Ishikawa (cell line): Measurements from ENCODE around the gene PSD4.

Source experiments
- CEBPB ChIP-seq: IDR thresholded peaks from 2 replicates; pipeline ENCODE4 v1.6.1; 2012
- CREB1 ChIP-seq: IDR thresholded peaks from 2 replicates; pipeline ENCODE4 v1.6.1; 2012; ENCODE audit warnings: low read depth
- EGR1 ChIP-seq: IDR thresholded peaks from 2 replicates; pipeline ENCODE4 v1.6.1; 2012
- EP300 ChIP-seq: IDR thresholded peaks from 2 replicates; pipeline ENCODE4 v1.6.1; 2012; ENCODE audit warnings: borderline replicate concordance
- FOXM1 ChIP-seq: IDR thresholded peaks from 2 replicates; pipeline ENCODE4 v1.6.1; 2012; ENCODE audit warnings: low read depth, borderline replicate concordance
- NFIC ChIP-seq: IDR thresholded peaks from 2 replicates; pipeline ENCODE4 v1.6.1; 2012
- RAD21 ChIP-seq: IDR thresholded peaks from 2 replicates; pipeline ENCODE4 v1.6.1; 2012; ENCODE audit warnings: low read depth
- TAF1 ChIP-seq: IDR thresholded peaks from 2 replicates; pipeline ENCODE4 v1.6.1; 2012; ENCODE audit warnings: low read depth, mild to moderate bottlenecking
- TCF12 ChIP-seq: IDR thresholded peaks from 2 replicates; pipeline ENCODE4 v1.6.1; 2012; ENCODE audit warnings: low read depth
- TEAD4 ChIP-seq: IDR thresholded peaks from 2 replicates; pipeline ENCODE4 v1.6.1; 2012
- YY1 ChIP-seq: IDR thresholded peaks from 2 replicates; pipeline ENCODE4 v1.6.1; 2012; ENCODE audit warnings: low read depth
- ZBTB7A ChIP-seq: IDR thresholded peaks from 2 replicates; pipeline ENCODE4 v1.6.1; 2012; ENCODE audit warnings: low read depth
- TF ChIP-seq, protein P1 (sequence below): IDR thresholded peaks from 2 replicates; pipeline ENCODE4 v1.6.1; 2012; ENCODE audit warnings: low read depth, mild to moderate bottlenecking
- TF ChIP-seq, protein P2 (sequence below): IDR thresholded peaks from 2 replicates; pipeline ENCODE4 v1.6.1; 2012
- TF ChIP-seq, protein P3 (sequence below): IDR thresholded peaks from 2 replicates; pipeline ENCODE4 v1.6.1; 2012

PSD4 gene

GRCh38 chr2:113126845-113127645, 46.7 kb upstream of the PSD4 start, which contains the start of gene IL1RN:
IL1RN (plus strand) TSS chr2:113127598; CDS start chr2:113127625, 27 bp downstream.
- TF ChIP-seq TCF12 = no peak
- TF ChIP-seq EP300 = no peak
- no peak for TF ChIP-seq FOXM1
- no peak for TF ChIP-seq YY1
- no peak for TF ChIP-seq EGR1
- TF ChIP-seq, protein P1, sequence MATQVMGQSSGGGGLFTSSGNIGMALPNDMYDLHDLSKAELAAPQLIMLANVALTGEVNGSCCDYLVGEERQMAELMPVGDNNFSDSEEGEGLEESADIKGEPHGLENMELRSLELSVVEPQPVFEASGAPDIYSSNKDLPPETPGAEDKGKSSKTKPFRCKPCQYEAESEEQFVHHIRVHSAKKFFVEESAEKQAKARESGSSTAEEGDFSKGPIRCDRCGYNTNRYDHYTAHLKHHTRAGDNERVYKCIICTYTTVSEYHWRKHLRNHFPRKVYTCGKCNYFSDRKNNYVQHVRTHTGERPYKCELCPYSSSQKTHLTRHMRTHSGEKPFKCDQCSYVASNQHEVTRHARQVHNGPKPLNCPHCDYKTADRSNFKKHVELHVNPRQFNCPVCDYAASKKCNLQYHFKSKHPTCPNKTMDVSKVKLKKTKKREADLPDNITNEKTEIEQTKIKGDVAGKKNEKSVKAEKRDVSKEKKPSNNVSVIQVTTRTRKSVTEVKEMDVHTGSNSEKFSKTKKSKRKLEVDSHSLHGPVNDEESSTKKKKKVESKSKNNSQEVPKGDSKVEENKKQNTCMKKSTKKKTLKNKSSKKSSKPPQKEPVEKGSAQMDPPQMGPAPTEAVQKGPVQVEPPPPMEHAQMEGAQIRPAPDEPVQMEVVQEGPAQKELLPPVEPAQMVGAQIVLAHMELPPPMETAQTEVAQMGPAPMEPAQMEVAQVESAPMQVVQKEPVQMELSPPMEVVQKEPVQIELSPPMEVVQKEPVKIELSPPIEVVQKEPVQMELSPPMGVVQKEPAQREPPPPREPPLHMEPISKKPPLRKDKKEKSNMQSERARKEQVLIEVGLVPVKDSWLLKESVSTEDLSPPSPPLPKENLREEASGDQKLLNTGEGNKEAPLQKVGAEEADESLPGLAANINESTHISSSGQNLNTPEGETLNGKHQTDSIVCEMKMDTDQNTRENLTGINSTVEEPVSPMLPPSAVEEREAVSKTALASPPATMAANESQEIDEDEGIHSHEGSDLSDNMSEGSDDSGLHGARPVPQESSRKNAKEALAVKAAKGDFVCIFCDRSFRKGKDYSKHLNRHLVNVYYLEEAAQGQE = no peak
- TF ChIP-seq, protein P2, sequence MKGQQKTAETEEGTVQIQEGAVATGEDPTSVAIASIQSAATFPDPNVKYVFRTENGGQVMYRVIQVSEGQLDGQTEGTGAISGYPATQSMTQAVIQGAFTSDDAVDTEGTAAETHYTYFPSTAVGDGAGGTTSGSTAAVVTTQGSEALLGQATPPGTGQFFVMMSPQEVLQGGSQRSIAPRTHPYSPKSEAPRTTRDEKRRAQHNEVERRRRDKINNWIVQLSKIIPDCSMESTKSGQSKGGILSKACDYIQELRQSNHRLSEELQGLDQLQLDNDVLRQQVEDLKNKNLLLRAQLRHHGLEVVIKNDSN = no peak
- no peak for TF ChIP-seq ZBTB7A
- TF ChIP-seq TAF1 = no peak
- TF ChIP-seq RAD21 = no peak
- TF ChIP-seq CREB1 = no peak
- no peak for TF ChIP-seq NFIC
- no peak for TF ChIP-seq CEBPB
- TF ChIP-seq, protein P3, sequence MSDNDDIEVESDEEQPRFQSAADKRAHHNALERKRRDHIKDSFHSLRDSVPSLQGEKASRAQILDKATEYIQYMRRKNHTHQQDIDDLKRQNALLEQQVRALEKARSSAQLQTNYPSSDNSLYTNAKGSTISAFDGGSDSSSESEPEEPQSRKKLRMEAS = no peak
- TF ChIP-seq TEAD4 = no peak

- TF ChIP-seq EGR1 = no peak
- no peak for TF ChIP-seq ZBTB7A
- TF ChIP-seq, protein P2 = no peak
- no peak for TF ChIP-seq EP300
- TF ChIP-seq, protein P3 = no peak
Observed at GRCh38 chr2:113127646-113128570, 45.9 kb upstream of the PSD4 start.

DNA sequence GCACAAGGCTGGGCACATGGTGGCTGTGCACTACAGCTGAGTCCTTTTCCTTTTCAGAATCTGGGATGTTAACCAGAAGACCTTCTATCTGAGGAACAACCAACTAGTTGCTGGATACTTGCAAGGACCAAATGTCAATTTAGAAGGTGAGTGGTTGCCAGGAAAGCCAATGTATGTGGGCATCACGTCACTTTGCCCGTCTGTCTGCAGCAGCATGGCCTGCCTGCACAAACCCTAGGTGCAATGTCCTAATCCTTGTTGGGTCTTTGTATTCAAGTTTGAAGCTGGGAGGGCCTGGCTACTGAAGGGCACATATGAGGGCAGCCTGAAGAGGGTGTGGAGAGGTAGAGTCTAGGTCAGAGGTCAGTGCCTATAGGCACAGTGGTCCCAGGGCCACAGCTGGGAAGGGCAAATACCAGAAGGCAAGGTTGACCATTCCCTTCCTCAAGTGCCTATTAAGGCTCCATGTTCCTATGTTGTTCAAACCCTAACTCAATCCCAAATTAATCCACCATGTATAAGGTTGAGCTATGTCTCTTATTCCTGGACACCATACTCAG, 44.2 kb upstream of the PSD4 start:
- TF ChIP-seq ZBTB7A (no peak), NFIC (no peak), CREB1 (no peak), TEAD4 (no peak), CEBPB (no peak), EP300 (no peak), YY1 (no peak), EGR1 (no peak)
- TF ChIP-seq, protein P1 = no peak
- TF ChIP-seq, protein P3 = no peak
- TF ChIP-seq, protein P2 = no peak

GRCh38 chr2:113131352-113132185, 42.2 kb upstream of the PSD4 start:
- TF ChIP-seq, protein P3 = no peak
- TF ChIP-seq, protein P1 = no peak
- TF ChIP-seq CREB1 (no peak), EP300 (no peak), NFIC (no peak), CEBPB (no peak), ZBTB7A (no peak), TCF12 (no peak), RAD21 (no peak), EGR1 (no peak), TEAD4 (no peak), TAF1 (no peak), YY1 (no peak), FOXM1 (no peak)
- TF ChIP-seq, protein P2 = no peak
